ENCODE data around the gene ZNF576. TPM values are rescaled to one million over a fixed set of nuclear protein-coding genes. Genes with fewer than 3 reads are reported as not detected.

ZNF576 gene
- total and polyA plus RNA-seq, 2 of the 13 experiments (the other 11 are each of a cell fraction or from before 2014, with no cell fraction given) = 7.2 to 9.6 TPM

GRCh38 chr19:43628646-43629326 is 32.4 kb downstream of the ZNF576 start:
- in situ Hi-C loops (cut with HindIII; ENCODE audit: extremely low pct_ligation_motif_present, low pct_unique_long_range_greater_than_20kb) = no loop called here
- no peaks in the 10 kb centered on the region for H4K20me1 ChIP-seq (ENCODE audit: insufficient read depth, low read length)
- H3K27me3 ChIP-seq (ENCODE audit: control insufficient read depth in 1 of 2, insufficient read depth in 2 of 2, low read length in 2 of 2) = no peaks in the 10 kb centered on the region
- intact Hi-C loops (cut with micrococcal nuclease; ENCODE audit: unreplicated experiment) = no loop called here
- H3K4me1 ChIP-seq (ENCODE audit: insufficient read depth, low read length) = peaks cover 8% of the 10 kb centered on the region
- no peaks in the 10 kb centered on the region for H3K9me3 ChIP-seq (ENCODE audit: low read length)
- POLR2A ChIA-PET = no interaction called here
- no peak overlapping the region for H3K9ac ChIP-seq (ENCODE audit: insufficient read depth, low read depth, low read length)
- no peak for DNase-seq (ENCODE audit: low spot score)
- no peaks in the 10 kb centered on the region for H3K79me2 ChIP-seq (ENCODE audit: insufficient read depth, low read length)
- no peak overlapping the region for H2AFZ ChIP-seq (ENCODE audit: low read length)
- no peak for TF ChIP-seq MNT (IDR thresholded peaks at IDR 0.05)
- peak; percentile 34; the same call in 1 of the 2 replicates for TF ChIP-seq NFYC (CRISPR knock-in tag; IDR thresholded peaks at IDR 0.05)
- TF ChIP-seq NFYB (CRISPR knock-in tag; IDR thresholded peaks at IDR 0.05) = peak; percentile 69
- no peak overlapping the region for H3K4me3 ChIP-seq (replicated peaks in 1 of 3; ENCODE audit: insufficient read depth in 1 of 3, low read depth in 2 of 3, low read length in 3 of 3)
- no peak overlapping the region for H3K4me2 ChIP-seq (ENCODE audit: low read depth, low read length)
- H3K36me3 ChIP-seq (replicated peaks in 1 of 2; ENCODE audit: control insufficient read depth in 1 of 2, insufficient read depth in 2 of 2, low read length in 2 of 2) = no peaks in the 10 kb centered on the region; a peak in 1 of 5 replicates
- CTCF ChIA-PET (ENCODE audit: low intra/inter-chr PET ratio, low total read pairs) = no interaction called here
- 100% methylated on average over 1 of the region's 3 CpGs for WGBS (ENCODE audit: low lambda C conversion rate)
- no peak for FAIRE-seq
- no peak overlapping the region for H3K27ac ChIP-seq (ENCODE audit: extremely low read length, insufficient read depth, low read length)
- no peak for ATAC-seq
- no TSS peak for BruUV-seq (replicated peaks)

- Histone ChIP-seq H3K4me2 (ENCODE audit: low read depth, low read length) (no peak overlapping the region), H3K4me3 (replicated peaks in 1 of 3; ENCODE audit: insufficient read depth in 1 of 3, low read depth in 2 of 3, low read length in 3 of 3) (no peak overlapping the region), H3K9ac (ENCODE audit: insufficient read depth, low read depth, low read length) (no peak overlapping the region), H3K4me1 (ENCODE audit: insufficient read depth, low read length) (peaks cover 32% of the 10 kb centered on the region), H3K79me2 (ENCODE audit: insufficient read depth, low read length) (no peaks in the 10 kb centered on the region), H4K20me1 (ENCODE audit: insufficient read depth, low read length) (no peaks in the 10 kb centered on the region), H3K27ac (ENCODE audit: extremely low read length, insufficient read depth, low read length) (no peak overlapping the region), H2AFZ (ENCODE audit: low read length) (no peak overlapping the region), H3K36me3 (replicated peaks in 1 of 2; ENCODE audit: control insufficient read depth in 1 of 2, insufficient read depth in 2 of 2, low read length in 2 of 2) (no peaks in the 10 kb centered on the region), H3K27me3 (ENCODE audit: control insufficient read depth in 1 of 2, insufficient read depth in 2 of 2, low read length in 2 of 2) (no peaks in the 10 kb centered on the region), H3K9me3 (ENCODE audit: low read length) (no peaks in the 10 kb centered on the region)
- ChIA-PET POLR2A (no interaction called here), CTCF (ENCODE audit: low intra/inter-chr PET ratio, low total read pairs) (no interaction called here)
- BruUV-seq (replicated peaks) = no TSS peak
- WGBS (ENCODE audit: low lambda C conversion rate) = 96% methylated on average over 5 of the region's 5 CpGs
- ATAC-seq = no peak
- in situ Hi-C loops (cut with HindIII; ENCODE audit: extremely low pct_ligation_motif_present, low pct_unique_long_range_greater_than_20kb) (no loop called here), intact Hi-C loops (cut with micrococcal nuclease; ENCODE audit: unreplicated experiment) (no loop called here)
- TF ChIP-seq ZNF33A (CRISPR knock-in tag; IDR thresholded peaks at IDR 0.05; ENCODE audit: borderline replicate concordance) (no peak), KDM1A (CRISPR knock-in tag; IDR thresholded peaks at IDR 0.05) (no peak), ZNF597 (CRISPR knock-in tag; IDR thresholded peaks at IDR 0.05) (no peak), MEIS1 (CRISPR knock-in tag; IDR thresholded peaks at IDR 0.05; ENCODE audit: borderline replicate concordance) (no peak), EHMT2 (IDR thresholded peaks at IDR 0.05; ENCODE audit: borderline replicate concordance, low read depth, low read length) (no peak), ZSCAN22 (CRISPR knock-in tag; IDR thresholded peaks at IDR 0.05) (no peak), THRA (CRISPR knock-in tag; IDR thresholded peaks at IDR 0.05; ENCODE audit: borderline replicate concordance) (no peak)
- no peak for DNase-seq (ENCODE audit: low spot score)
- FAIRE-seq = no peak
Measured at GRCh38 chr19:43631491-43631890, 35.1 kb downstream of the ZNF576 start.
